Measurements from ENCODE around the gene GPX4. TPM values are rescaled to one million over a fixed set of nuclear protein-coding genes. Genes with fewer than 3 reads are reported as not detected.

Gene GPX4
- total RNA-seq, 6 experiments from 2014 or later: 204 to 389 (median 212) TPM

DNA sequence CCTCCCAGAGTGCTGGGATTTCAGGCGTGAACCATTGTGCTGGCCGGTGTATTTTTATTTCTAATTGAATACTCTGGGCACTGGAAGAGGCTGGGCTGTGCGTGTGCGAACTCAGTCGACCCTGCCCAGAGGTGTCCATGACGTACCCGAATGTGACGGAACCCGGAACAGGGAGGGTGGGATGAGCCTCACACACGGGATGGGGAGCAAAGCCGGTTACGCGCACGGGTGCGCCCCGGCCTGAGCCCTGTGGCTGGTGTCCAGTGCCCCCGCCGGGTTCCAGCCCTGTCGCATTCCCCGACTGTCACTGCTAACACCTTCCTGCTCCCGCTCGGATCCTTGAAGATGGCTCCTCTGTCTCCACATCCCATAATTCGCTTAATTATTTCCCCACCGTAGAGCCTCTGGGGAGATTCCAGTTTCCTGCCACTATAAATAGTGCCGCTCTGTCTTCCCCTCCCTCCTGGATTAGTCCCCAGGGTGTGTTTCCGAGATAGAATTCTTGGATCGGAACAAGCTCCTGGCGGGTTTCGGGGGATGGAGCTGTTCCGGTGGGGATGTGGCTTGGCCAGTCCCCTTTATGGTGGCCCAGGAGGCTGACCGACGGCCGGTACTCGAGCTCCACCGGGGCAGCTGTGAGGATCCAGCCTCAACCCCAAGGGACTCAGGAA lies 48.3 kb downstream of the GPX4 start:
- no peaks in the 10 kb centered on the region for H3K9me3 ChIP-seq
- H3K27me3 ChIP-seq: no peaks in the 10 kb centered on the region
- intact Hi-C loops (cut with DNase I): no loop called here
- ATAC-seq: no peak
- H3K27ac ChIP-seq: peak overlapping the region; percentile 32 to 76 (median 62)
- no peak for TF ChIP-seq POLR2A (IDR thresholded peaks at IDR 0.05)
- TF ChIP-seq CTCF (IDR thresholded peaks at IDR 0.05): no peak
- H3K4me3 ChIP-seq: no peak overlapping the region
- peaks cover 0 to 27% (median 9%) of the 10 kb centered on the region in 4 donors for H3K4me1 ChIP-seq
- peak in 1 of 3 donors; percentile 41 for DNase-seq
- H3K36me3 ChIP-seq: peaks cover 0 to 12% (median 12%) of the 10 kb centered on the region in 4 donors
- WGBS (ENCODE audit: insufficient coverage, low coverage, low lambda C conversion rate, missing lambda C conversion rate): 60% methylated on average over 12 of the region's 35 CpGs

- DNase-seq (peak in 1 of 3 donors; percentile 53), ATAC-seq (no peak)
- TF ChIP-seq POLR2A (IDR thresholded peaks at IDR 0.05) (no peak), CTCF (IDR thresholded peaks at IDR 0.05) (no peak)
- Histone ChIP-seq H3K9me3 (no peaks in the 10 kb centered on the region), H3K27ac (peak overlapping the region; percentile 92 to 99 (median 95)), H3K4me1 (peaks cover 0 to 27% (median 9%) of the 10 kb centered on the region in 4 donors), H3K27me3 (no peaks in the 10 kb centered on the region), H3K36me3 (peaks cover 0 to 12% (median 11%) of the 10 kb centered on the region in 4 donors), H3K4me3 (peak overlapping the region; percentile 41 to 46 (median 43))
- intact Hi-C loops (cut with DNase I): no loop called here
- 55% methylated on average over 4 of the region's 58 CpGs for WGBS (ENCODE audit: insufficient coverage, low coverage, low lambda C conversion rate, missing lambda C conversion rate)
These were observed 50.3 kb downstream of the GPX4 start for GRCh38 chr19:1153891-1154730.

DNA sequence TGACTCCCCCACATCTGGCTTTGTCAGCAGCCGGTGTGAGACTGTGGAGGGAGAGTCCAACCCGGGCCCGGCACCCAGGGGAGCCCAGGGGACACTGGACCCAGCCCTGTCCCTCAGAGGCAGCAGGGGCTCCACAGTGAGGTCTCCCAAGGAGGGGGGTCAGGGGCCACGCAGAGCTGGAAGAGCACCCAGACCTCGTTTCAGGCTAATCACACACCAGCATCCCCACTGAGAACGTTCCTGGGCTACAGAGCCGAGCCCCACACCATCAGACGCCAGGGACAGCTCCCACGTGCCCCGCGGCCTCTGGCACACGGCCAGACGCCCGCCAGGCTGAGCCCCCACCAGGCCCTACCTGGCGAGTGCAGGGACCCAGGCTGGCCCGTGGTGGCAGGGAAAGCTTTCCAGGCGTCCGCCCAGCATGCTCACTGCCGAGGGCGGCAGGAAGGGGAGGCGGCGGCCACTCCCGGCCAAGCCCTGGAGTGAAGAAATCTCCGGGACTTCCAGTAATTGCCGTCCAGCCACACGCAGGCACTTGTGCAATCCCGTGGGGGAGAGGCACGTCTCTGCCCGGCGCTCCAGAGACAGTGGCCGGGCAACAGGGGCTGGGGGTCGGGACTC lies 51.0 kb downstream of the GPX4 start:
- Histone ChIP-seq H3K27ac (peak overlapping the region; percentile 92 to 99 (median 95)), H3K27me3 (no peaks in the 10 kb centered on the region), H3K9me3 (no peaks in the 10 kb centered on the region), H3K4me1 (peaks cover 0 to 27% (median 9%) of the 10 kb centered on the region in 4 donors), H3K4me3 (peak overlapping the region; percentile 41 to 46 (median 43)), H3K36me3 (peaks cover 0 to 12% (median 9%) of the 10 kb centered on the region in 4 donors)
- intact Hi-C loops (cut with DNase I): no loop called here
- ATAC-seq (peak; percentile 77 to 86 (median 82)), DNase-seq (peak; percentile 93 to 96 (median 95))
- peak in 2 of 4 donors; percentile 10 to 13 for TF ChIP-seq CTCF (IDR thresholded peaks at IDR 0.05)
- TF ChIP-seq POLR2A (IDR thresholded peaks at IDR 0.05): peak; percentile 65
- 3% methylated on average over 12 of the region's 32 CpGs for WGBS (ENCODE audit: insufficient coverage, low coverage, low lambda C conversion rate, missing lambda C conversion rate)
